Measurements from ENCODE around the gene EPHA8.

Gene EPHA8

GRCh38 chr1:22608361-22608760 is 45.1 kb downstream of the EPHA8 start:
- TF ChIP-seq CTCF (IDR thresholded peaks at IDR 0.05; ENCODE audit: extremely low read depth, insufficient read depth, missing control alignments), result no peak
- no peak for DNase-seq (ENCODE audit: low spot score)
- in situ Hi-C loops (cut with MboI; ENCODE audit: low pct_unique_long_range_greater_than_20kb, low sequenced_read_pairs, unreplicated experiment), result no loop called here

DNA sequence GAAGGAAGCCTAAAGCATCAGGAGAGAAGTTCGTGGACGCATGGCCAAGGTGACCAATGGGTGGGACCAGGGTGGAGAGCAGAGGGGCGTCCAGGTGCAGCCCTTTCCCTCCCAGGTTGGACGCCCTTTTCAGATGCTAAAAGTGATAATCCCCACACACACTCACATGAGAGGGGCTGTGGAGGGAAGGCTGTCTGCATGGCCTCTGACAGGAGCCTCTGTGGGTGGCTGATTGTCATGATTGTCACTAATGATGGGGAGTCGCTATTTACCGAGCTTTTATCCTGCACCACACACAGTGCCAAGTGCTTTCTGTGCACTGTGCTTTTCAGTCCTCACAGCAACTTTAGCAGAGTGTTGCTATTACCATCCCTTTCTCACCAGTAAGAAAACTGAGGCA is 46.0 kb downstream of the EPHA8 start:
- TF ChIP-seq CTCF (IDR thresholded peaks at IDR 0.05; ENCODE audit: extremely low read depth, insufficient read depth, missing control alignments), result no peak
- DNase-seq (ENCODE audit: low spot score), result no peak
- in situ Hi-C loops (cut with MboI; ENCODE audit: low pct_unique_long_range_greater_than_20kb, low sequenced_read_pairs, unreplicated experiment), result no loop called here

GRCh38 chr1:22611530-22611947 is 48.2 kb downstream of the EPHA8 start:
- TF ChIP-seq CTCF (IDR thresholded peaks at IDR 0.05; ENCODE audit: extremely low read depth, insufficient read depth, missing control alignments), result no peak
- in situ Hi-C loops (cut with MboI; ENCODE audit: low pct_unique_long_range_greater_than_20kb, low sequenced_read_pairs, unreplicated experiment), result no loop called here
- no peak for DNase-seq (ENCODE audit: low spot score)

DNA sequence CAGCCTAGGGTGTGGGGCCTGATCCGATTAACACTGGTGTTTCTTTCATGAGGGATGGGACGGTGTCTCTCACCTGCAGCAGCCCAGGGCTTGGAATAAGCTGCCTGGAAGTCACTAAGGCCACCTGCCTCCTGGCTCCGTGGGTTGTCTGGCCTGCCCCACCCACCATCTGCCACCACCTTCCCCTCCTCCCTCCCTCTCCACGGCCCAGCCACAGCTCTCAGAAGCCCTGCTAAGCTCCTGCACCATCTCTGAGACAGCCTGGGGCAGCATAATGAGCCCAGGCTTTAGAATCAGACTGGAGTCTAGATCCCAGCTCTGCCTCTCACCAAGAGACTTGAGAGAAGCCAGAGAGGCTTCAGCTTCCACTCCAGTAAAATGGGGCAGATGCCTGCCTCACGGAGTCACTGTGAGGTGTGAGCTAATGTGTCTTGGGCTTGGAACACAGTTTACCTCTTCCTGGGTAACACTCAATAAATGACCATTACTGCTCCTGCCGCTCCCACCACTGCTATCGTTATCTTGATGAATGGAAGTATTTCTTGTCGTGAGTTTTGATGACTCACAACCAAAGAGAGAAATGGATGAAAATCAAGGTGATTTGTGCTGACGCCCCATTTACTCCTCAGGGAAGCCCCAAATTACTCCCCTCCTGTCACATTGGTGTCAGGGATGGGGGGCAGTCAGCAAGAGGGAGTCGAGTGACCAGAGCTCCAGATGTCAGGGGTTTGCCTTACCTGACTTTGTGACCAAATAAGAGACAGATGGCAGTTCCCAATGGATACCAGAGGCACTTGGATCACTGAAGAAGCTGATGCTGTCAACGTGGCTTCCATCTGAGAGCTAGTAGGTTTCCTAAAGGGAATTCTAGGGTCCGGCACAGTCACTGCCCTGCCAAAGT is 49.6 kb downstream of the EPHA8 start:
- in situ Hi-C loops (cut with MboI; ENCODE audit: low pct_unique_long_range_greater_than_20kb, low sequenced_read_pairs, unreplicated experiment), result no loop called here
- no peak for TF ChIP-seq CTCF (IDR thresholded peaks at IDR 0.05; ENCODE audit: extremely low read depth, insufficient read depth, missing control alignments)
- no peak for DNase-seq (ENCODE audit: low spot score)

GRCh38 chr1:22613572-22613918 is 50.3 kb downstream of the EPHA8 start:
- TF ChIP-seq CTCF (IDR thresholded peaks at IDR 0.05; ENCODE audit: extremely low read depth, insufficient read depth, missing control alignments), result no peak
- DNase-seq (ENCODE audit: low spot score), result no peak
- in situ Hi-C loops (cut with MboI; ENCODE audit: low pct_unique_long_range_greater_than_20kb, low sequenced_read_pairs, unreplicated experiment), result no loop called here

DNA sequence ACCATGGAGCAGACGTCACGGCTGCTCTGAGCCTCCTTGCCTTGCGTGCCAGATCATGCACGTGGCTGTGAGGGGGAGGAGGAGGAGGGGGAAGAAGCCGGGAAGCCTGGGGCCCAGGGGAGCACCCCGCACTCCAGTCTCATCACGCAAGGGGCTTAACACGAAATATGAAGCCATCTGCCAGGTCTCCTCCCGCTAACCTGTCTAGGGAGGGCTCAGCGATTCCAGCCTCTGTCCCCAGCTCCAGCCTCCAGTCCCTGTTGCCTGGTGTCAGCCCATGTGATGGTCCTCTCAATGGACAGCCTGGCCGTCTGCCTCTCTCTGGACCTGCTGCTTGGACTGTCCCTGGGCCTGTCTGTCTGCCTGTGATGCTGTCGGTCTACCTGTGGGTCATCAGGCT is 50.7 kb downstream of the EPHA8 start:
- TF ChIP-seq CTCF (IDR thresholded peaks at IDR 0.05; ENCODE audit: extremely low read depth, insufficient read depth, missing control alignments), result no peak
- DNase-seq (ENCODE audit: low spot score), result no peak

More for the DNA sequence above, 50.7 kb downstream of the EPHA8 start:
- in situ Hi-C loops (cut with MboI; ENCODE audit: low pct_unique_long_range_greater_than_20kb, low sequenced_read_pairs, unreplicated experiment), result no loop called here
